GM19372 (cell line): ENCODE results near the gene C8B.

ENCODE experiments used
- ATAC-seq: cut with Tn5 transposase; IDR thresholded peaks from one replicate; pipeline ENCODE4 v1.9.1; 2021; ENCODE audit warnings: mild to moderate bottlenecking, low read depth, moderate library complexity; ENCODE audit not compliant: unreplicated experiment

The C8B gene

DNA sequence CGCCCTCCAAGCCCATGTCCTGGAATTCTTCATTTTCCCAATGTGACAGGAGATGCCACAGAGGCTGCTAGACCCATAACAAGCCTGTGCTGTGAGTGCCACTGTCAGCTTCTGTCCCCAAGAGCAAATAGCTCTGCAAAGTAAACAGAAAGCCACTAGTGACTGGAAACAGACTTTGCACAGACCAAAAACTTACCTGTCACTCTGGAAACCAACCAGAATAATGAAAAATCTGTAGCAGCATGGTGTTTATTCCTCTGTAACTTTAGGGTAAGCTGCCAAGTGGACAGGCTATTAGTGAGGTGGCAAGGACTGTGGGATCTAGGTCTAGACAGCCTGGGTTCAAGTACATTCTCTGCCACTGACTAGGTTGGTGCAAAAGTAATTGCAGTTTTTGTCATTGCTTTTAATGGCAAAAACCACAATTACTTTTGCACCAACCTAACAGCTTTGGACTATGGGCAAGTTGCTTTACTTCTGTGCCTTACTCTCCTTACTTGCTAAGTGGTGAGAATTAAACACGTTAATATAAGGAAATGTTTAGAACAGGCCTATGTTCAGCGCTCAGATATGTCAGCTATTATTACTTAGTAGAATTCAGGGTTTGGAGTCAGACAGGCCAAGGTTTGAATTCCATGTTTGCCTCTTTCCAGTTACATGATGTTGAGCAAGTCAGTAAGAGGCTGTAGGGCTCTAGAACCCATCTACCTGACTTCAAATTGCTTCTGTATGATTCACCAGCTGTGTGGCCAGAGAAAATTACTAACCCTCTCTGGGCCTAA, at the start of gene C8B:
C8B (minus strand) TSS at position 100 of the 782 bp plus-strand sequence; CDS start at position 33, 67 bp downstream.
- ATAC-seq: no peak

DNA sequence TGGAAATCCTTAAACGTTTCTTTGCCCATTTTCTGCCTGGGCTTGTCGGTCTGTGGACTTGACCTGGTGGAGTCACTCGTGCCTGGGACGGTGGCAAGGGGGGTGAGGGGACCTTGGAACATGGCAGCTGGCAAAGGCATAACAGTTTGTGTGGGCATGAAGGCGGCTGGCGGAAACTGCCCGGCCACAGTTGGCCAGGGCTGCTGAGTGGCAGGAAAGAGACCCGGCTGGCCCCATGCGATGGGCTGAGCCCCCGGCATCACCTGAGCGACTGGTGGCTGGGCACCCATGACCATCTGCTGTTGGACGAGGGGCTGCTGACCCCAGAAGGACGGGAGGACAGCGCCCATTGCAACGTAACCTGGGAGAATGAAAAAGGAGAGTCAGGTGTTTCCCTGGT, 49.3 kb upstream of the C8B start:
- ATAC-seq: no peak

DNA sequence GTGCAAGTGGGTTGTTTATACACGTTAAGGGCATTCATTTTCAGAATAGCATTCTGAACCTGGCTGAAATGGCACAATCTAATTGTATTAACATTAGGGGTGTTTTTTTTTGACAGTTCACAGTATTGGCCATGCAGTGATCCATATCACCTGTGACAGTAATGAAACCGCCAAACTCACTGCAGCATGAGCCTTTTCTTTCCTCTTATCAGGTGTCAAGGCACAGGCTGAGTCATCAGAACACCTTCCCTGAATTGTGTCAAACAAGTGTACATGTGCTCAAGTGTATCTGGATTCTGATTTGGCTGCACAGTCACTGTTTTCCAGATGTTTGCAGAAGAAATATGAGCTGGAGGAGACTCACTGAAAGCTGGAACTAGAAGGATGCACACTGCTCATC, 47.7 kb upstream of the C8B start:
- ATAC-seq: no peak

DNA sequence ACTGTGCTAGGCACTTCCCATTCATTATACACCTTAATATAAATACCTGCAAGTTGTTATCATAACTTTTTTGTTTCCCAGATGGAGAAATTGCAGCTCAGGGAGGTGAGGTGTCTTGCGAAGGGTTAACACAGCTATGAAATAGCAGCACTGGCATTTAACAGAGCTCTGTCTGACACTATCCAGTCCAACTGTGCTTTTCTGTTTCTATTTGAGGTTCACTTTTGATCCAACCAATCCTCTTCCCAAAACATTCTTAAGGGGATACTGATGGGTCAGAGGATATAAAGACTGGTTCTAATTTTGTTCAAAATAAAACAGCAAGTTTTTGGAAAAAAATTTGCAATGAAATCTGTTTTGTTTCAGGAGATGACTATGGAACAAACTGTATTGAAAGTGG, 46.5 kb upstream of the C8B start:
- ATAC-seq: no peak

DNA sequence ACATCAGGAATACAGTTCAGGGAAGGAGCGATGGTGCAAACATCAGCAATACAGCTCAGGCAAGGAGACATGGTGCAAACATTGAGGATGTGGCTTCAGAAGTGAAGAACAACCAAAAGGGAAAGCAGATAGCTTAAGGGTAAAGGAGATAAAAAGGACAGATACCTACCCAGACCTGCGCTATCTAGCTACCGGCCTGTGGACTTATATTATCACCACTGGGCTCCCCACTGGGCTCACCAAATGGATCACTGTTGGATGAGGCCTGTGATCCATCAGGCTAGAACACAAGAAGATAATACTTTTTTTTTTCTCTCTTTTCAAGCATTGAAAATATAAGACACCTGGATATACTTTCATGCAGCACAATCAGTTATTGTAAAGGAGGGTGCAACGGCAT, 44.7 kb upstream of the C8B start:
- no peak for ATAC-seq

DNA sequence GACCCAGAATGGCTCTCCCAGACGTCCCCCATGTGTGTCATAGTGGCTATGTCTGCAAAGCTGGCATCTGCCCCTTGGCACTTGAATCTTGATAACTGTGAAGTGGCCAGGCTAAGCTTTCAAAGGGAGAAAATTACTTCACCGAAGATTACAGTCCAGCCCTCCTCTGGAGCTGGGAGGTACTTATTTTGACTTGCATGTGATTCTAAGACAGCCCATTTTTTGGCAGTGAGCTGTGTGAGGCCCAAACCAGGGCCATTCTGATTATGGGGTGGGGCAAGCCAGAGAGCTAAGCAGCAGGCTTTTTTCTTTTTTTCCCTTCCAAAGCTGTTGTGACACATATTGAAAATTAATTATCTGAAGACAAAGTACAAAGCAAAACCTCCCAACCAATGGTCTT, 42.1 kb upstream of the C8B start:
- ATAC-seq: no peak

DNA sequence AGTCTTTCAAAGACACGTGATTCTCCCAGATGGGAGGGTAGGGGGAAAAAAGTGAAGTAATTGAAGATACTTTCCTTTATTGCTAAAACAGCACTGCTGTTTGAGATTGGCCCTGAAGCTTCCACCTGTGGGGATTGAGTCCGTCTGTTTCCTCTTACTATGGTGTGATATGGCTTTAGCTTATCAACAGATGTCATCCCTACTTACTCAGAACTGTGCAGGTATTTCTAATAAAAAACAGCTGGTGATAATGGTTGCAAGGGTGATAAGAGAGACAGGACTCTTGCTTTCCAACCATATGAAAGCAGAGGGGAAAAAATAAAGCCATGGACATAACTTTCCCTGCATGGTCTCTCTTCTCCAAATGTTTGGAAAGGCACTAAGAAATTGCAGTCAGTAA, 41.7 kb upstream of the C8B start:
- no peak for ATAC-seq

DNA sequence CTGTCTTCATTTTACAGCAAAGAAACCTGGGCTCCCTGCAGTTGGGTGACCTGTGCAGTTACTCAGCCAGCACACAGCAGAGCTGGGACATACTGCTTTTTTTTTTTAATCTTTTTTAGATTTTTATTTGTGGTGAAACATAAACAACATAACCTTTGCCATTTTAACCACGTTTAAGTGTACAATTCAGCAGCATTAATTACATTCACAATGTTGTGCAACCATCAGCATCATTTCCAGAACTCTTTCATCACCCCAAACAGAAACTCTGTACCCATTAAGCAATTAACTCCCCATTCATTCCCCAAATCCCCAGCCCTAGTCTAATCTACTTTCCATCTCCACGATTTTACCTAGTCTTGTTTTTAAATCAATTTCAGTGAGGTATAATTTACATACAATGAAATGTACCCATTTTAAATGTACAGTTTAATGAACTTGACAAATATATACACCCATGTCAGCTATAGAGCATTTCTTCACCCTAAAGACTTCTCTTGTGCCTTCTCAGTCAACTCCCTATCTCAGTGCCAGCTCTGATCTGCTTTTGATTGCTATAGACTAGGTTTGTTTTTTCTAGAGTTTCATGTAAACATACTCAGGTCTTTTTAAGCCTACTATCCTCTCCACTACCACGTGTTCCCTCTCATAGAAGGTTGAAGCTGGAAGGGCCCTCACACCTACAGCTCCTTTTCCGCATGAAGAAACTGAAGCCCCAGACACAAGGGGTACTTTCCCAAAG, 37.8 kb upstream of the C8B start:
- no peak for ATAC-seq

DNA sequence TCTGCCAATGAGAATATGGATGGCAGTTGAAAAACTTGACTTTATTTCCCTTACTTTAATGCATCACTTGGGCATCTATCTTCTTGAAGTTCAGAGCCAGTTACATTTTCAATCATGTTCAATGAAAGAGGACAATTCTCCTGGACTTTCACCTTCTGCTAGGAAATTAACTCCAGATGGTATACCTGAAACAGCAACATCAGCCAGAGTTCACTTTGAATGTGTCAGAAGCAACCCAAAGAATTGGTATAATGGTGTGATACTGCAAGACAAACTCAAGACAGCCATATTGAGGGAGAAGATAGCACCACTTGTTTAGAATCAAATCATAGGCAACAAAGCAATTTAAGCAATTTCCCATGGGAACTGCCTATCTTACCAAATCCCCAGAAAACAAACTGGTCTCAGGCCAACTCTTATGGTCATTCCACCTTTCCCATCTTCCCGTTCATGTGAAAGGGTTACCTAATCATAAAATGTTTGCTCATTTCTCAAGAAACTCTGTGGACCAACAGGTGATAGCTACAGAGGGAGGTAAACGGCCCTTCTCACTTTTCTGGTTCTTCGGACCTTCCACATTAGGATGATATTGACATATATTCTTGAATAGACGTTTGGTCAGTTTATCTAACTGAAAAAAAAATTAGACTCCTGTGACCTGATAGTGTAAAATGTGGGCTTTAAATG, 29.7 kb upstream of the C8B start:
- no peak for ATAC-seq

DNA sequence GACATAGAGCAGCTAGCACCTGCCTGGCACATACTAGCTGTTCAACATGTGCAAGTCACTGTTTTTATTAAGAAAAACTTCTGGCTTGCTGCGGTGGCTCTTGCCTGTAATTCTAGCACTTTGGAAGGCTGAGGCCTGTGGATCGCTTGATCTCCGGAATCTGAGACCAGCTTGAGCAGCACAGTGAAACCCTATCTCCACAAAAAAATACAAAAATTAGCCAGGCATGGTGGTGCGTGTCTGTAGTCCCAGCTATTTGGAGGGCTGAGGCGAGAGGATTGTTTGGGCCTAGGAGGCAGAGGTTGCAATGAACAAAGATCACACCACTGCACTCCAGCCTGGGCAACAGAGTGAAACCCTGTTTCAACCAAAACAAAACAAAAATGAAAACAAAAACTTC, 27.7 kb upstream of the C8B start:
- ATAC-seq: no peak

DNA sequence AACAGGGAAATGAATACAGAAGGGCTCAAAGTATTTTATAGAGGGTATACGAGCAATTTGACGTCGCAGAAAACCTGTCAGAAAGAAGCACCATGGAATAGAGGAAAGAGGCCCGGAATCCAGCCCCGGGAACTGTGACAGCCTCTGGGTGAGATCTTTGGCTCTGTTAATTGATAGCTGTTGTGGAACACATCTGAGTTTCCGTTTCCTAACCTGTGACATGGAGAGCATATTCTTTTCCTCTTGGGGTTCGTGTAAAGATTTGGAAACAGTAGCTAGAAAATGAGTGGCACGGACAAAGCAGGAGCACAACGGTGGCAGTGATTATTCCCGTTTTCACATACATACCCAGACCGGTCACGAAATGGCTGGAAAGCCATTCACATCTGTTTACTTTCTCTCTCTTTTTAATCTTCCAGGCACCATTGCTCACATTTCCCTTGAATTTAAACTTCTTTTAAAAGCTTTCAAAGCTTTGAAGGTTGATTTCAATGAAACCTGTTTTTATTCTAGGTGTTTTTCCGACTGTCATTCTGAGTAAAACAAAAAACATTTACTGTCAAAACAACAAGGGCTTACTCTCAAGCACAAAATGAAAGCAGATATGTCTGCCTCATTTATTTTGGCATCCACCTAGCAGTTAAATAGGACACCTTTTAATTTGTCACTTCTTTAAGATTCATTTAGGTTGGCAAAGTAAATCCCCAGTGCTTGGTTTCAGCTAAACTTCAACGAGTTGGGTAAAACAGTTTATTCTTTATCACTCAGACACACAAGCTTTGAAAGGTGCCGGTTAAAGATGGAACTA, 26.7 kb upstream of the C8B start:
- ATAC-seq: no peak

DNA sequence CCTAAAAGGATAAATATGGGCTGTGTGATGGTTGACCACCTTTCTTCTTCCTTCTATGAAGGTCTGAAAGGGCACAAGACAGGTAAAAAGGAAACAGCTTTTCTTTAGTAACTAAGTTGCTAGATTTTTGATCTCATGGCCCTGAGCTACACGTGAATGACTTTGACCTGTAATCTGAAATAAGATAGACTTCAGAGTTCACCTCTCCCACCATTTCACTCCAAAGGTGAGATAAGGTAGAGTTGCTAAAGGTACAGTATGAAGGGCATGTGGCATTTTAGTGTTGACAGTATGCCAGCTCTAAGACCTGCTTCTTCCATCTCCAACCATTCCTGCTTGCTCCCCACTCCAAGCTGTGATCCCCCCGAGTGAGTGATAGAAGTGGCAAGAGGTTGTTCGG, 25.8 kb upstream of the C8B start:
- ATAC-seq: no peak

DNA sequence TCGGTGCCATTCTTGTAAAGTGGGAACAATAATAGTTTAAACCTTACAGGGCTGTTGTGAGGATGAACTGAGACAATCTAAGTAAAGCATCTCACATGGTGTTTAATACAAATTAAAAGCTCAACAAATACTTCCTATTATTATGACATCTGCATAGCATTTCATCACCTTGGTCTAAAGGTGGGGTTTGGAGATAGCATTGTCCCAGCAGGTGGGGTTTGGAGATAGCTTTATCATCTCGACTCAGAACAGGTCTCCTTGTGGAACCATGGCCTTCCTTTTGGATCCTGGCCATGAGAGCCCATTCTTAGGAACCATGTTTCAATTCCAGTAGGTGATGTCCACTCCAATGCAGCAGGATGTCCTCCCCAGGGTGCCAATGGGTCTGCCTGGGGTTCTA, 20.6 kb upstream of the C8B start:
- no peak for ATAC-seq

DNA sequence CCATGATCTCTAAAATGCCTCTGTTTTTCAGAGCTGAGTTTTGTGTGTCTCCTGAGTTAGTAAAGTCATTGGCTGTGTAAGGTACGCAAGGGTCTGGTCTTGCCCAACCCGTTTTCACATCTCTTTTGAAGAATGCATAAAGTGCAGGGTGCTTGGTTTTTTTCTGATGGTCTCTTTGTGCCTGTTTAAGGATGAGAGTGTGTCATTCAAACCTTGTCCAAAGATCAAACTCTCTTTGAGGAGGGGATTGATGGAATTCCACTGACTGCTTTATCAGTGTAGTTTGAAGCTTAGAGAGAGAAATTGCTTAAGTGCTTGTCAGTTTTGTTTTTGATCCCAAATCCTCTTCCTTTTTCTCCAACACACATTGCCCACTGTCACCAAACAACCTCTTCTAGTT, 20.0 kb upstream of the C8B start:
- ATAC-seq: no peak

DNA sequence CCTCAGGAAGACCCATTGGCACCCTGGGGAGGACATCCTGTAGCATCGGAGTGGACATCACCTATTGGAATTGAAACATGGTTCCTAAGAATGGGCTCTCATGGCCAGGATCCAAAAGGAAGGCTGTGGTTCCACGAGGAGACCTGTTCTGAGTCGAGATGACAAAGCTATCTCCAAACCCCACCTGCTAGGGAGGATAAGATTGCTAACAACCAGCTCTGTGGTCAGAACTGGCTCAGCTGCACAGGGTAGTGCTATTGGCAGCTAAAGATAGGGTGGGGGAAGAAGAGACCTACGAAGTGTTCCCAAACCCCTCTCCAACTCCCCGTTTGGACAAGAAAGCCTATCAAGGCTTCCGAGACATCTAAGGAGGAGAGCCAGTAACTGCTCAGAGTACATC, 17.7 kb upstream of the C8B start:
- ATAC-seq: no peak

DNA sequence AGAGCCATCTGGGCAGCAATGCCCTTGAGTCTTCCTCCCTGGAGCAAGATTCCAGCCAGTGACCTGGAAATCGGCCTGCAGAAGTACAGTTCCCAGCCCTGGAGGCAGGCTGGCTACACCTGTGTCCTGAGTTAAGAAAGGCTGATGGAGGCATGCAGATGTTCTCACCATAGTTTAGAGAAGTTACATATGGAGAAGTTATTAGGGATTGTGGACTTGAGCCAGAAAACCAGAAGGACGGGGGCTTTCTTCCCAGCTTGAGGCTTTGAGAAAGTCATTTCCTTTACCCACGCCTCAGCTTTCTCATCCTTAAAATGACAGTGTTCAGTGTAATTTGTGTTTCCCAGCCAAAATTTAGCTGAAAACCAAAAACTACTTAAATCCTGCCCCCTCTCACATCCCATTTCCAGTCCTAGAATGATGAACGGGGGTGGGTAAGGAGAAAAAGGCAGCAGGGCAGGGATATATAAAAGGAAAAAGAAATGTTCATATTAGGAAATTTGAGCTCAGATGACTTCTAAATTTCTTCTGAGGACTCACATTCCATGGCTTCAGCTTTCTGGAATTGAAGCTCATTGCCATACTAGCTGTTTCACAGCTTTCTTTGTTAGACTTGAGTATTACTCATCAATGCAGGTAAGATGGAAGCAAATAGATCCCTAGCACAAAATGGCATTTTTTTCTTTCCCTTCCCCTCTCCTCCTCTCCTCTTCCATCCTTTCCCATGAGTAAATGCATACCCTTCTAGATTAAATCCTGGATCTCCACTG, 14.4 kb upstream of the C8B start:
- ATAC-seq: no peak

DNA sequence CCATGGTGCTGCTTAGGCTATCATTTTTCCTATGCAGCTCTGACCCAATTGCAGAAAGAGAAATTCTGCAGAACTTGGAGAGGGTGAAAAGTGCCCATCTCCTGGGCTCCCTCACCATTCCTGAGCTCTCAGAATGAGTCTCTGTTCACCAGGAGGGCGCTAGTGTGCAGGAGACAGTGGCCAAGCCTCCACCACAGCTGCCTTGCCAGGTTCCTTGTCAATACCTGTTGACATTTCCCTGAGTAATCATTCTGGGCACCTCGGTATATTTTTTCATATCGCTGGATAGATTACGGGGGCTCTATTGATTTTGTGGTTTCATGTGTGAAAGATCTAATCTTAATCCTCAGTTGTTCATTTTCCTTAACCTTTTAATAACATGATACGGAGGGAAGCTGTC, 13.0 kb upstream of the C8B start:
- ATAC-seq: no peak

DNA sequence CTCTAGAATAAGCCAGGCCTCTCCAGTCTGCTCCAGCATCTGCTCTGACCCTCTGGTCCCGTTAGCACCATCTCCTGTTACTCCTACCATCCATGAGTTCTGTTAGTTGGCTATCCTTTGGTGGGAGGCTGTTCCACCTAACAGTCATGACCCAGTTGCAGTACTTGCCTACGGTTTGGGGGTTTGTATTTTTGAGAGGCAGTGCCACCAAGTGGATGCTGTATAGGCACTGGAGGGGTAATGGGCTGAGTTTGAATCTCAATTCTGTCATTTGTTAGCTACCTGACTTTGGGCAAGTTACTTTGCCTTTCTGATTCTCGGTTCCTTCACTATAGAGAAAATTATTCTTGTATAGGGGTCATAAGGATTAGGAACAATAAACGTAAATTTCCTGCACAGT, 12.1 kb upstream of the C8B start:
- ATAC-seq: no peak

DNA sequence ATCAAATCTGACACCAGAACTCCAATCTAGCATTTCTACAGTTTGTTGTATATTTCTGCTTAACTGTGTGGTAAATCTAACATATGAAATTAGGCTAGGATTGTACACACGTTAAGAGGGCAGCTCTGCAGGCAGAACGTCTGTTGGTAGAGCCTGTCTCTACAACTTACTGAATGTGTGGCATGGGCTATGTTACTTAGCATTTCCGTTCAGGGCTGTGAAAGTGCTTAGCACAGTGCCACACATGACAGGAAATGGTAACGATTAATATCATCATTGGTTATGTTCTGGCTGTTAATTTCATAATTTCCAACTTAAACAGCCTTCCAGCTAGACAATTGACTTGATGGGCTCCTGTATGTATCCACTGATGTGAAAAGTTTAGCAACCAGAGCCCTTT, 9.6 kb upstream of the C8B start:
- no peak for ATAC-seq
